Caco-2 (cell line): ENCODE data around the gene BARHL2. TPM values are rescaled to one million over a fixed set of nuclear protein-coding genes. Genes with fewer than 3 reads are reported as not detected.

Source experiments
- BruUV-seq: library from RNA; stranded (reverse); fragments of 400-500 nt; replicated peaks from 2 replicates; lab custom pipeline; 2021; lab: Mats Ljungman, UMichigan
- CTCF ChIA-PET: fragments of 300-600 bp; sonication (Branson Sonifier 250); formaldehyde crosslinking; loops from one replicate; lab custom pipeline; 2022; ENCODE audit warnings: antibody characterized with exemption; lab: Charles Lee
- POLR2A ChIA-PET: fragments of 300-600 bp; sonication (Branson Sonifier 250); formaldehyde crosslinking; loops from one replicate; lab custom pipeline; 2022; ENCODE audit warnings: antibody characterized with exemption; lab: Charles Lee
- DNase-seq, 2 experiments: peaks; one replicate each; pipeline versions ENCODE4 v3.0.0 to v3.0.0-alpha.2; 2020 to 2022
- H3K27me3 ChIP-seq: replicated peaks from 2 replicates; pipeline ENCODE4 v1.6.0; 2011; ENCODE audit warnings: low read length; ENCODE audit not compliant: control insufficient read depth, insufficient read depth
- H3K36me3 ChIP-seq: 2 replicates; pipeline ENCODE4 v1.5.1; 2011; ENCODE audit warnings: low read length; ENCODE audit not compliant: control insufficient read depth, insufficient read depth
- H3K4me1 ChIP-seq: fragments of 250-450 bp; sonication (Bioruptor Pico); 2 replicates; pipeline ENCODE4 v1.5.1; 2020; ENCODE audit warnings: mild to moderate bottlenecking
- H3K4me3 ChIP-seq: 2 replicates; pipeline ENCODE4 v1.5.1; 2011; ENCODE audit warnings: low read depth, mild to moderate bottlenecking, control low read depth, low read length
- H3K9me3 ChIP-seq: fragments of 250-450 bp; sonication (Bioruptor Pico); 2 replicates; pipeline ENCODE4 v1.5.1; 2020; ENCODE audit warnings: mild to moderate bottlenecking, moderate library complexity
- H3K27ac Mint-ChIP-seq: one replicate; pipeline ENCODE4 v1.8.0; 2022; ENCODE audit warnings: mixed read lengths; ENCODE audit not compliant: unreplicated experiment
- H3K27me3 Mint-ChIP-seq: one replicate; pipeline ENCODE4 v1.8.0; 2022; ENCODE audit warnings: mixed read lengths; ENCODE audit not compliant: insufficient read depth, unreplicated experiment
- H3K36me3 Mint-ChIP-seq: one replicate; pipeline ENCODE4 v1.8.0; 2022; ENCODE audit warnings: mild to moderate bottlenecking, mixed read lengths; ENCODE audit not compliant: insufficient read depth, unreplicated experiment
- H3K4me1 Mint-ChIP-seq: one replicate; pipeline ENCODE4 v1.8.0; 2022; ENCODE audit warnings: low read depth, mixed read lengths; ENCODE audit not compliant: unreplicated experiment
- H3K4me3 Mint-ChIP-seq: one replicate; pipeline ENCODE4 v1.8.0; 2022; ENCODE audit warnings: mild to moderate bottlenecking, moderate library complexity, mixed read lengths; ENCODE audit not compliant: unreplicated experiment
- H3K9me3 Mint-ChIP-seq: one replicate; pipeline ENCODE4 v1.8.0; 2022; ENCODE audit warnings: mixed read lengths; ENCODE audit not compliant: unreplicated experiment
- intact Hi-C: fragments of 100-400 bp; cut with micrococcal nuclease; formaldehyde crosslinking; loops from one replicate; pipeline ENCODE4 v1.10.0; 2022; ENCODE audit not compliant: unreplicated experiment
- total RNA-seq: library from RNA; stranded (reverse); gene quantifications from 2 replicates; pipeline ENCODE4 v1.2.3, GENCODE V29; 2022
- TF ChIP-seq, protein P1 (sequence below), 2 experiments: fragments of 200-600 bp in 1 of 2; IDR thresholded peaks; 1 replicate in 1 of 2; 2 replicates in 1 of 2; pipeline versions ENCODE4 v1.5.1 to v1.8.0; 2011 to 2022; ENCODE audit warnings: antibody characterized with exemption in 1 of 2, control low read depth in 1 of 2, inconsistent platforms in 1 of 2, low read depth in 1 of 2, low read length in 1 of 2, mild to moderate bottlenecking in 1 of 2, moderate library complexity in 1 of 2; ENCODE audit not compliant: insufficient read depth in 1 of 2, severe bottlenecking in 1 of 2, unreplicated experiment in 1 of 2

The BARHL2 gene
- total RNA-seq, 1 experiment from 2014 or later = not detected

- H3K4me3 ChIP-seq = peak overlapping the region; percentile 31; the same call in 1 of the 2 replicates
- H3K27me3 ChIP-seq = no peaks in the 10 kb centered on the region
- H3K27me3 Mint-ChIP-seq = peaks cover 26% of the 10 kb centered on the region
- no peak overlapping the region for H3K27ac Mint-ChIP-seq
- peaks cover 6% of the 10 kb centered on the region for H3K4me1 Mint-ChIP-seq
- intact Hi-C loops = loop anchor here (10.0 kb wide), 2 partner anchors 125 to 435 kb away; no protein-coding TSS in a partner anchor
- no peaks in the 10 kb centered on the region for H3K9me3 ChIP-seq
- TF ChIP-seq, protein P1, sequence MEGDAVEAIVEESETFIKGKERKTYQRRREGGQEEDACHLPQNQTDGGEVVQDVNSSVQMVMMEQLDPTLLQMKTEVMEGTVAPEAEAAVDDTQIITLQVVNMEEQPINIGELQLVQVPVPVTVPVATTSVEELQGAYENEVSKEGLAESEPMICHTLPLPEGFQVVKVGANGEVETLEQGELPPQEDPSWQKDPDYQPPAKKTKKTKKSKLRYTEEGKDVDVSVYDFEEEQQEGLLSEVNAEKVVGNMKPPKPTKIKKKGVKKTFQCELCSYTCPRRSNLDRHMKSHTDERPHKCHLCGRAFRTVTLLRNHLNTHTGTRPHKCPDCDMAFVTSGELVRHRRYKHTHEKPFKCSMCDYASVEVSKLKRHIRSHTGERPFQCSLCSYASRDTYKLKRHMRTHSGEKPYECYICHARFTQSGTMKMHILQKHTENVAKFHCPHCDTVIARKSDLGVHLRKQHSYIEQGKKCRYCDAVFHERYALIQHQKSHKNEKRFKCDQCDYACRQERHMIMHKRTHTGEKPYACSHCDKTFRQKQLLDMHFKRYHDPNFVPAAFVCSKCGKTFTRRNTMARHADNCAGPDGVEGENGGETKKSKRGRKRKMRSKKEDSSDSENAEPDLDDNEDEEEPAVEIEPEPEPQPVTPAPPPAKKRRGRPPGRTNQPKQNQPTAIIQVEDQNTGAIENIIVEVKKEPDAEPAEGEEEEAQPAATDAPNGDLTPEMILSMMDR (IDR thresholded peaks at IDR 0.05; ENCODE audit: insufficient read depth in 1 of 2, low read depth in 1 of 2, low read length in 1 of 2, severe bottlenecking in 1 of 2, unreplicated experiment in 1 of 2) = peak; percentile 24 to 43
- H3K9me3 Mint-ChIP-seq = no peaks in the 10 kb centered on the region
- no TSS peak for BruUV-seq
- peak overlapping the region; percentile 74 for H3K4me3 Mint-ChIP-seq
- POLR2A ChIA-PET = no interaction called here
- H3K36me3 Mint-ChIP-seq = no peaks in the 10 kb centered on the region
- DNase-seq = peak in 1 of 2 experiments; percentile 65
- no peaks in the 10 kb centered on the region for H3K36me3 ChIP-seq
- no peaks in the 10 kb centered on the region for H3K4me1 ChIP-seq
- CTCF ChIA-PET = interaction anchor here (1.1 to 1.3 kb wide), 3 partner anchors 8 to 235 kb away, joined by 3 to 8 read pairs (median 3); no protein-coding TSS in a partner anchor
Observed at GRCh38 chr1:90729504-90730242, 12.6 kb upstream of the BARHL2 start.

DNA sequence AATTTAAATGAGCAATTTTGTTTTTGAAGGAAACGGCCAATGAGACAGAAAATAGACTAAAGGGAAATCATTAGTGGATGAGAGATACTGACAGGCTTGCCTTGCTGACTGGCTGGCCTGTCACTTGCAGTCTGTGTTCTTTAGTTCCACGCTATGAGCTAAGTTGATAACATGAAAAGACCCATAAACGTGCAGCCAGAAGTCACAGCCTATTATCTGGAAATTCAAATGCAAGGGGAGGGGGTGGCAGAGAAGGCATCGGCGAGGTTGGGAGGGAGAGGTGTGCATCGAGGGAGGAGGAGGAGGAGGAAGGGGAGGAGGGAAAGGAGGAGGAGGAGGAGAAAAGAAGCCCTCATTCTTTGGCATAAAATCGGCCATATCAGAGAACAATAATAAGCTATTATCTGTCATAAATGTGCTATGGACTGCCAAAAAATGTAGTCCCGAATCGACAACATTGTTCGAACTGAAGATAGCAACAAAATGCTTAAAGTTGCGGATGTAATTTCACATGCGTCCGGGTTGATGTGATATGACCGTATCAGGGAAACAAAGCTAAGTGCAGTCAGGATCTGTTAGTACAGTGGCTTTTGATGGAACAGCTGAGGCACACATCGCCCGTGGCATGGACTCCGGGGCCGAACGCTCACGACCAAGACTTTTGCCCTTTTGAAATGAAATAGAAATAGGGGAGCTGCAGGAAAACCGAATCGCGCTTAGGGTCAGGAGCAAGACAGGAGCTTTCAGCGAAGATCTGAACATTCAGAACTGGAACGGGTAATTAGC is 11.6 kb upstream of the BARHL2 start:
- H3K27me3 Mint-ChIP-seq = peaks cover 26% of the 10 kb centered on the region
- Histone ChIP-seq H3K9me3 (no peaks in the 10 kb centered on the region), H3K4me3 (no peak overlapping the region), H3K4me1 (no peaks in the 10 kb centered on the region), H3K27me3 (no peaks in the 10 kb centered on the region), H3K36me3 (no peaks in the 10 kb centered on the region)
- H3K9me3 Mint-ChIP-seq = no peaks in the 10 kb centered on the region
- ChIA-PET POLR2A (no interaction called here), CTCF (interaction anchor here (1.3 kb wide), 1 partner anchor 7 kb away, joined by 8 read pairs; no protein-coding TSS in a partner anchor)
- peak overlapping the region; percentile 50 for H3K4me3 Mint-ChIP-seq
- peaks cover 6% of the 10 kb centered on the region for H3K4me1 Mint-ChIP-seq
- H3K27ac Mint-ChIP-seq = no peak overlapping the region
- intact Hi-C loops = loop anchor here (10.0 kb wide), 2 partner anchors 126 to 436 kb away; no protein-coding TSS in a partner anchor
- H3K36me3 Mint-ChIP-seq = no peaks in the 10 kb centered on the region
- TF ChIP-seq, protein P1 (IDR thresholded peaks at IDR 0.05; ENCODE audit: insufficient read depth in 1 of 2, low read depth in 1 of 2, low read length in 1 of 2, severe bottlenecking in 1 of 2, unreplicated experiment in 1 of 2) = no peak
- no TSS peak for BruUV-seq
- DNase-seq = no peak

GRCh38 chr1:90727917-90728501 is 10.9 kb upstream of the BARHL2 start:
- Mint-ChIP-seq H3K36me3 (no peaks in the 10 kb centered on the region), H3K4me3 (no peak overlapping the region), H3K9me3 (no peaks in the 10 kb centered on the region), H3K27ac (no peak overlapping the region), H3K4me1 (peaks cover 6% of the 10 kb centered on the region), H3K27me3 (peaks cover 26% of the 10 kb centered on the region)
- TF ChIP-seq, protein P1 (IDR thresholded peaks at IDR 0.05; ENCODE audit: insufficient read depth in 1 of 2, low read depth in 1 of 2, low read length in 1 of 2, severe bottlenecking in 1 of 2, unreplicated experiment in 1 of 2) = no peak
- intact Hi-C loops = loop anchor here (10.0 kb wide), 2 partner anchors 127 to 437 kb away; no protein-coding TSS in a partner anchor
- Histone ChIP-seq H3K27me3 (no peaks in the 10 kb centered on the region), H3K4me3 (no peak overlapping the region), H3K9me3 (no peaks in the 10 kb centered on the region), H3K36me3 (no peaks in the 10 kb centered on the region), H3K4me1 (no peaks in the 10 kb centered on the region)
- POLR2A ChIA-PET = no interaction called here
- no peak for DNase-seq
- CTCF ChIA-PET = no interaction called here
- no TSS peak for BruUV-seq
